ENCODE data around the gene CD82. TPM values are rescaled to one million over a fixed set of nuclear protein-coding genes. Genes with fewer than 3 reads are reported as not detected.
"Not testable (repeated sequence)": the region's sequence is repeated elsewhere in the genome, so short reads cannot be mapped to it uniquely, and the experiment has no call there.

CD82 gene
- total RNA-seq, 2 donors from 2014 or later, result 6.8 to 17.7 TPM

- Histone ChIP-seq H3K27ac (no peak overlapping the region), H3K4me1 (peaks cover 0 to 4% of the 10 kb centered on the region in 2 donors), H3K9me3 (no peaks in the 10 kb centered on the region), H3K4me3 (no peak overlapping the region), H3K36me3 (no peaks in the 10 kb centered on the region), H3K27me3 (no peaks in the 10 kb centered on the region)
- no peak for DNase-seq (ENCODE audit: low spot score)
- no peak for TF ChIP-seq CTCF (IDR thresholded peaks at IDR 0.05)
Measured at GRCh38 chr11:44542372-44542771, 23.1 kb upstream of the CD82 start.

GRCh38 chr11:44546984-44547383 is 18.5 kb upstream of the CD82 start:
- H3K4me3 ChIP-seq; H3K4me1 ChIP-seq; H3K36me3 ChIP-seq; H3K9me3 ChIP-seq; H3K27ac ChIP-seq; H3K27me3 ChIP-seq; DNase-seq (ENCODE audit: low spot score): not testable (repeated sequence)

GRCh38 chr11:44547534-44547933 is 17.9 kb upstream of the CD82 start:
- H3K27ac ChIP-seq; H3K4me1 ChIP-seq; H3K27me3 ChIP-seq; H3K4me3 ChIP-seq; DNase-seq (ENCODE audit: low spot score); H3K9me3 ChIP-seq; H3K36me3 ChIP-seq: not testable (repeated sequence)

- no peak for TF ChIP-seq CTCF (IDR thresholded peaks at IDR 0.05)
- H3K36me3 ChIP-seq, result no peaks in the 10 kb centered on the region
- H3K4me3 ChIP-seq, result no peak overlapping the region
- DNase-seq (ENCODE audit: low spot score), result no peak
- no peaks in the 10 kb centered on the region for H3K4me1 ChIP-seq
- no peak overlapping the region for H3K27ac ChIP-seq
- H3K9me3 ChIP-seq, result no peaks in the 10 kb centered on the region
- no peaks in the 10 kb centered on the region for H3K27me3 ChIP-seq
Measured at GRCh38 chr11:44548032-44548695, 17.3 kb upstream of the CD82 start.

- not testable (repeated sequence) for H3K4me3 ChIP-seq; H3K36me3 ChIP-seq; H3K9me3 ChIP-seq; H3K27ac ChIP-seq; H3K4me1 ChIP-seq; H3K27me3 ChIP-seq; DNase-seq (ENCODE audit: low spot score)
Measured at GRCh38 chr11:44548961-44549749, 16.3 kb upstream of the CD82 start.

GRCh38 chr11:44550123-44550522 is 15.3 kb upstream of the CD82 start:
- Histone ChIP-seq H3K9me3 (no peaks in the 10 kb centered on the region), H3K27me3 (no peaks in the 10 kb centered on the region), H3K36me3 (no peaks in the 10 kb centered on the region), H3K4me3 (no peak overlapping the region), H3K27ac (no peak overlapping the region), H3K4me1 (no peaks in the 10 kb centered on the region)
- no peak for TF ChIP-seq CTCF (IDR thresholded peaks at IDR 0.05)
- DNase-seq (ENCODE audit: low spot score), result no peak

GRCh38 chr11:44551456-44552139 is 13.9 kb upstream of the CD82 start:
- TF ChIP-seq CTCF (IDR thresholded peaks at IDR 0.05), result no peak
- H3K4me3 ChIP-seq, result no peak overlapping the region
- no peaks in the 10 kb centered on the region for H3K36me3 ChIP-seq
- DNase-seq (ENCODE audit: low spot score), result no peak
- no peak overlapping the region for H3K27ac ChIP-seq
- no peaks in the 10 kb centered on the region for H3K9me3 ChIP-seq
- H3K27me3 ChIP-seq, result no peaks in the 10 kb centered on the region
- H3K4me1 ChIP-seq, result peaks cover 0 to under 1% of the 10 kb centered on the region in 2 donors

Measured in right atrium auricular region (tissue), 2 donors.